Thymus (tissue), 11 donors: ENCODE results near the gene SEC14L2. TPM values are rescaled to one million over a fixed set of nuclear protein-coding genes. Genes with fewer than 3 reads are reported as not detected.

ENCODE experiments used
- DNase-seq, 9 donors: peaks; one replicate each; pipeline ENCODE4 v3.0.0-alpha.2; 2013; ENCODE audit warnings: low spot score in 9 of 9, low read depth in 6 of 9, missing footprints in 1 of 9
- H3K27ac ChIP-seq, 2 donors: one replicate each; pipeline ENCODE4 v1.5.1; 2013; ENCODE audit warnings: control low read depth in 1 of 2, low read depth in 1 of 2, low read length in 1 of 2, mild to moderate bottlenecking in 1 of 2, moderate library complexity in 1 of 2
- H3K27me3 ChIP-seq, 2 donors: one replicate each; pipeline ENCODE4 v1.5.1; 2013; ENCODE audit warnings: low read length in 1 of 2; ENCODE audit not compliant: control insufficient read depth in 2 of 2, insufficient read depth in 1 of 2
- H3K36me3 ChIP-seq, 2 donors: one replicate each; pipeline ENCODE4 v1.5.1; 2013; ENCODE audit warnings: low read length in 1 of 2, mild to moderate bottlenecking in 1 of 2, moderate library complexity in 1 of 2; ENCODE audit not compliant: control insufficient read depth in 2 of 2, insufficient read depth in 2 of 2
- H3K4me1 ChIP-seq, 2 donors: one replicate each; pipeline ENCODE4 v1.5.1; 2013; ENCODE audit warnings: low read length in 2 of 2; ENCODE audit not compliant: control insufficient read depth in 2 of 2, insufficient read depth in 2 of 2
- H3K4me3 ChIP-seq, 2 donors: one replicate each; pipeline ENCODE4 v1.5.1; 2013; ENCODE audit warnings: low read length in 2 of 2, control low read depth in 1 of 2, mild to moderate bottlenecking in 1 of 2
- H3K9me3 ChIP-seq, 2 donors: one replicate each; pipeline ENCODE4 v1.5.1; 2013; ENCODE audit warnings: low read length in 1 of 2, mild to moderate bottlenecking in 1 of 2; ENCODE audit not compliant: control insufficient read depth in 2 of 2, insufficient read depth in 1 of 2
- WGBS: extraction: QIAGEN DNeasy Blood & Tissue Kit; methylation state at CpG from one replicate; pipeline ENCODE4 v1.1.7; 2013; 5-methylcytosine and 5-hydroxymethylcytosine counted together
- polyA plus RNA-seq: library from polyadenylated mRNA; stranded (reverse); fragments of 200-250 nt; gene quantifications from one replicate; pipeline ENCODE4 v1.2.3, GENCODE V29; 2013
- total RNA-seq: library from RNA; stranded (reverse); fragments of 120-200 nt; gene quantifications from one replicate; pipeline ENCODE4 v1.2.4, GENCODE V29; 2013
- donor health status: healthy.

The SEC14L2 gene
- total and polyA plus RNA-seq, 2 donors = 6.2 to 7.2 TPM

DNA sequence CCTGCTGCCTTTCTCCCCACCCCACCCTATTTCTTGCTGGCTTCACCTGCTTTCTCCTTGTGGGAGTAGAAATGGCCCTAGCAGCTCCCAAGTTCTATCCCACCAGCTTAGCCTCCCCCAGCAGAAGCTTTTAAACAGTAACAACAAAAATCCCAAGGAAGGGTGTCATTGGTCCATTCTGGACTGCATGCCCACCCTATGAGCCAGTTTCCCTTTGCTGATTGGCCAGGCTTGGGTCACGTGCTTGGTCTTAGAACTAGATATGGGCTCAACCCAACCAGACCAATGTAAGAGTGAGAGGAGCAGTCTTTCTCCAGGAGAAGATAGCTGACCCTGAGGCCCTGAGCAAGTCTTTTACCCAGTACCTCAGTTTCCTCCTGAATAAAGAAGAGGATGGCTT, 31.1 kb downstream of the SEC14L2 start:
- Histone ChIP-seq H3K36me3 (peaks cover 0 to 5% of the 10 kb centered on the region in 2 donors), H3K27me3 (no peaks in the 10 kb centered on the region), H3K9me3 (peaks cover 0 to 1% of the 10 kb centered on the region in 2 donors), H3K4me3 (no peak overlapping the region), H3K27ac (no peak overlapping the region), H3K4me1 (peaks cover 14 to 34% of the 10 kb centered on the region in 2 donors)
- WGBS = 100% methylated on average over 1 of the region's 1 CpG
- DNase-seq = no peak

DNA sequence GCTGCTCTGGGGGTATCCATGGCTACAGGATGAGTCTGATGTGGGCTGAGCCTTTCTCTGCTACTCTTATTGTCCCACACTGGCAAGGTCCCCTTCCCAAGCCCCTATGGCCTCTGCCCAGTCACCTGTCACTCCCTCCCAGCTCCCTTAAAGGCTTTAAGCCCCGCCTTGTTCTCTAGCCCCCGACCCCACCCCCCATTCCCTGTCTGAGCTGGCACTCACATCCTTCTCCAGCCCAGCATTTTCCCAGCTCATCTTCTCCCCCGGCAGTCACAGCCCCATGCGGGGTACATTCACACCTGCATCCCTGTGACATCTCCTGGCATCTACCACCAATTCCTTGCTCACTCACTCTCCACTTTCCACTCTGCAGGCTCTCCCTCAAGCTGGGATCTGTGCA, 33.1 kb downstream of the SEC14L2 start:
- WGBS = 84% methylated on average over 4 of the region's 4 CpGs
- H3K27me3 ChIP-seq = no peaks in the 10 kb centered on the region
- no peak for DNase-seq
- peaks cover 6 to 20% of the 10 kb centered on the region in 2 donors for H3K4me1 ChIP-seq
- H3K4me3 ChIP-seq = no peak overlapping the region
- H3K36me3 ChIP-seq = peaks cover 0 to 5% of the 10 kb centered on the region in 2 donors
- no peak overlapping the region for H3K27ac ChIP-seq
- peaks cover 0 to 1% of the 10 kb centered on the region in 2 donors for H3K9me3 ChIP-seq

DNA sequence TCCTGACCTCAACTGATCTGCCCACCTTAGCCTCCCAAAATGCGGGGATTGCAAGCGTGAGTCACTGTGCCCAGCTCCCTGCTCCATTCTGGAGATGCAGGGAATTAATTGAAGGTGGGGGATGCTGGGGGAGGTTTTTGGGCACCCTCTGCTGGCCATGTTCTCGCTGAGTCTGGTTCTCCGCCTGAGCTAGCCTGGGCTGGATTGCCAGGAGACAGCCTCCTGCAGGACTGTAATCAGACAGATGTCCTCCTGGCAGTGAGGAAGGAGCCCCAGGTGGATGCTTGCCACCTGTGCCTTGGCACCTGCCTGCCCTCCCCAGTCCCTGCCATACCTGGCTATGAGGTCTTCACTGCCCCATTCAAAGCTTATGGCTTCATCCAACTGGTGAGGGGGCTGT, 34.1 kb downstream of the SEC14L2 start:
- Histone ChIP-seq H3K36me3 (peaks cover 0 to 5% of the 10 kb centered on the region in 2 donors), H3K4me1 (peaks cover 0 to 15% of the 10 kb centered on the region in 2 donors), H3K9me3 (peaks cover 0 to 9% of the 10 kb centered on the region in 2 donors), H3K4me3 (no peak overlapping the region), H3K27me3 (no peaks in the 10 kb centered on the region), H3K27ac (no peak overlapping the region)
- 97% methylated on average over 4 of the region's 4 CpGs for WGBS
- DNase-seq = no peak

DNA sequence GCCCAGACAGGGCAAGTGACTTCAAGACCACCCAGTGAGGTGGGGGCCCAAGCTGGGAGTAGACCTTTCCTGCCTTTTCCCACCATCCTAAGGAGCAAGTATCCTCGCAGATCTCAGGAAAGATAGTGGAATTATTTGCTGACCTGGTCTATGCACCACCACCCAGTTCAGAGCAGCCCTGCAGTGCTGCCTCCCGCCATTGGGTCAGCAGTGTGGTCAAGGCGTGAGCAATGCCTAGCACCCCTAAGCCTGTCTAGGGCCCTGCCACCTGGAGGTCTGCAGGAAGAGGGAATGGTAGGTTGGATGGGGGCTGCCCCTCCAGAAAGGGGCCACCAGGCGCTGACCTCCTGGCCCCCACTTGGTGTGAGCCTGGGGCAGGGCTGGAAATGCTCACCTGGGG, 35.3 kb downstream of the SEC14L2 start:
- peaks cover 0 to 5% of the 10 kb centered on the region in 2 donors for H3K36me3 ChIP-seq
- 96% methylated on average over 4 of the region's 4 CpGs for WGBS
- no peak overlapping the region for H3K27ac ChIP-seq
- H3K27me3 ChIP-seq = no peaks in the 10 kb centered on the region
- DNase-seq = no peak
- H3K4me3 ChIP-seq = no peak overlapping the region
- H3K4me1 ChIP-seq = peaks cover 0 to 5% of the 10 kb centered on the region in 2 donors
- peaks cover 0 to 16% of the 10 kb centered on the region in 2 donors for H3K9me3 ChIP-seq

DNA sequence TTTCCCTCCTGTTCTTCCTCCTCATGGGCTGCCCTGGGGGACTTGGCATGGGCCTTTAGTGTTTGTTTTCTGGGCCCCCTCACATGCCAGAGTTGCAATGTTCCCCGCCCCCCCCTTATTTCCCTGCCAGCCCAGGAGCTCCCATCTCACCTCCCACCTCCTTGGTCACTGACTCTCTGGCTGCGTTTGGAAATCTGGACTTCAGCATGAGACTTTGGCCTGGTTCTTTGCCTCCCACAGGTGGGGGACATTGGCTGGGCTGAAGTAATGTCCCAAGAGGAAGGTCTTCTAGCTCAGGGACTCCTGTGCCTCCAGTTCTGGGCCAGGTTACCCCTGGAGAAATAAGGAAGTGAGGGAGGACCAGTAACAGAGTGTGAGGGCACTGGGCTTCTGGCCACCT, 35.7 kb downstream of the SEC14L2 start:
- H3K4me3 ChIP-seq = no peak overlapping the region
- WGBS = 90% methylated on average over 2 of the region's 2 CpGs

DNA sequence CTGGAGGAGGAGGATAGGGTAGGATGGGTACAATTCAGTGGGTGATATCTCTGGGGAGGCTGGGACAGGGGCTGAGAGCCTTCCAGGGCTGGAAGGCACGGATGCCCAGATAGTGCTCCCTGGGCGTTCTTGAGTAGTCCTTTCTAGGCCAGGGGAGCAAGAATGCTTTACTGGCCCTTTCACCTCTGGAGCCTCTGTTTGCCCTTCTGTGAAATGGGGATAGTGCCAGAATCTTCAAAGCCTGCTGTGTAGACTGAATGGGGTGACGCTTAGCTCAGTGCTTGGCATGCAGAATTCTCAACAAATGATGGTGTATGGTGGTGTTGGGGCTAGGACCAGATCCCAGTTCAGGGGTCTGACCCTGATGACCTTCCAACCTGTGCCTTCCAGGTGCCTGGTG, 36.4 kb downstream of the SEC14L2 start:
- Histone ChIP-seq H3K27ac (no peak overlapping the region), H3K36me3 (peaks cover 0 to 4% of the 10 kb centered on the region in 2 donors), H3K27me3 (peaks cover 0 to 2% of the 10 kb centered on the region in 2 donors), H3K9me3 (peaks cover 0 to 16% of the 10 kb centered on the region in 2 donors), H3K4me3 (no peak overlapping the region), H3K4me1 (peaks cover 0 to 5% of the 10 kb centered on the region in 2 donors)
- no peak for DNase-seq
- WGBS = over 99% methylated on average over 3 of the region's 3 CpGs

More for the DNA sequence above, 35.7 kb downstream of the SEC14L2 start:
- H3K9me3 ChIP-seq = peaks cover 0 to 16% of the 10 kb centered on the region in 2 donors
- H3K27me3 ChIP-seq = no peaks in the 10 kb centered on the region
- H3K4me1 ChIP-seq = peaks cover 0 to 5% of the 10 kb centered on the region in 2 donors
- H3K27ac ChIP-seq = no peak overlapping the region
- DNase-seq = no peak
- peaks cover 0 to 5% of the 10 kb centered on the region in 2 donors for H3K36me3 ChIP-seq

DNA sequence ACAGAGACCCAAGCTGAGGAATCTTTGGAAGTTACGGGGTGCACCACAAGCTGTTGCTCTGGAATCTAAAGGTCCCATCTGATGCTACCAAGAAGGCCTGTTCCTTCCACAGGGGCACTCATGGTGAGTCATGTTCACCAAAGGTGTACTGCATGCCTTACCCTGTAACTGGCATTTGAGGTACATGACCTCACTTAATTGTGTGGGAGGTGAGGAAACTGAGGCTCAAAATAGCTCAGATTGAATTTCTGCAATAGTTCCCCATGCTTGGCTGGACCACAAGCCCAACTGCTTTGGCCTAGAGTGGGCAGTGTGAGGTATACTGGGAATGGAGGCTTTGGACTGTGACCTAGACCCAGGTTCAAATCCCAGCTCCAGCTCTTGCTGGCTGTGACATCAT, 37.0 kb downstream of the SEC14L2 start:
- no peak for DNase-seq
- H3K9me3 ChIP-seq = peaks cover 0 to 16% of the 10 kb centered on the region in 2 donors
- WGBS = 98% methylated on average over 1 of the region's 1 CpG

DNA sequence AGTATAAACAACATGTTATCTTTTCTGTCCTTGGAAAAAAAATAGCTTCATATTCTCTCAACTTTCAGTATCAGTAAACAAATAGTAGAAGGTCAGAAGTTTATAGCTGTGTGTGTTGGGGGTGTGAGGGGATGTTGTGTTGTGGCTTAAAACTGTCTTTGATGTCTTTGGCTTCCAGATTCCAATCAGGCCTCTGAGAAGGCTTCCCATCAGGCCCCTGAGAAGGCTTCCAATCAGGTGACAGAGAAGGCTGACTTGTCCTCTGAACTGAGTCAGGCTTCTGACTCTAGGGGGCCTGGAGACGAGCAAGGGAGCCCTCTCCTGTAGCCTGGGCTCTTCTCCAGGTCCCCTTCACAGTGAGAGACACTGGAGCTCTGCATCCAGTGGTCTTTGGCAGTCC, 38.0 kb downstream of the SEC14L2 start:
- peak overlapping the region in 1 of 2 donors; percentile 89 for H3K27ac ChIP-seq
- H3K36me3 ChIP-seq = no peaks in the 10 kb centered on the region
- peaks cover 0 to 3% of the 10 kb centered on the region in 2 donors for H3K27me3 ChIP-seq
- H3K4me3 ChIP-seq = no peak overlapping the region
- DNase-seq = no peak
- peaks cover 0 to 5% of the 10 kb centered on the region in 2 donors for H3K4me1 ChIP-seq
- 74% methylated on average over 1 of the region's 1 CpG for WGBS
- H3K9me3 ChIP-seq = peaks cover 0 to 16% of the 10 kb centered on the region in 2 donors

More for the DNA sequence above, 37.0 kb downstream of the SEC14L2 start:
- H3K4me3 ChIP-seq = no peak overlapping the region
- H3K27me3 ChIP-seq = peaks cover 0 to 2% of the 10 kb centered on the region in 2 donors
- H3K36me3 ChIP-seq = no peaks in the 10 kb centered on the region
- H3K27ac ChIP-seq = no peak overlapping the region
- H3K4me1 ChIP-seq = peaks cover 0 to 5% of the 10 kb centered on the region in 2 donors

DNA sequence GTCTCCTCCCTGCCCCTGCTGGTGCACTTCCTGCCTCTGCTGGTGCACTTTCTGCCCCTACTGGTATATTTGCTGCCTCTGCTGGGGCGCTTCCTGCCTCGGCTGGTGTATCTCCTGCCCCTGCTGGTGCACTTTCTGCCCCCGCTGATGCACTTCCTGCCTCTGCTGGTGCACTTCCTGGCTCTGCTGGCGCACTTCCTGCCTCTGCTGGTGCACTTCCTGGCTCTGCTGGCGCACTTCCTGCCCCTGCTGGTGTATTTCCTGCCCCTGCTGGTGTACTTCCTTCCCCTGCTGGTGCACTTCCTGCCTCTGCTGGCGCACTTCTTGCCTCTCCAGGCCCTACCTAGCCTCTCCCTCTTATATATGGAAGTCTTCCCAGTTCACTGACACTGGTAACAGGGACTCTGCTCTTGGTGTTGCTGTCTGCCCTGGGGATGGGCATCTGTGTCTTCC, 38.9 kb downstream of the SEC14L2 start:
- peak in 3 of 9 donors; percentile 38 to 60 (median 41) for DNase-seq

More for the DNA sequence above, 38.9 kb downstream of the SEC14L2 start:
- Histone ChIP-seq H3K36me3 (no peaks in the 10 kb centered on the region), H3K27ac (peak overlapping the region; percentile 76 to 89), H3K27me3 (peaks cover 0 to 5% of the 10 kb centered on the region in 2 donors), H3K9me3 (peaks cover 0 to 16% of the 10 kb centered on the region in 2 donors), H3K4me1 (peaks cover 0 to 5% of the 10 kb centered on the region in 2 donors), H3K4me3 (no peak overlapping the region)
- WGBS = 77% methylated on average over 6 of the region's 6 CpGs
